Muscle layer of colon (tissue), 2 donors: Measurements from ENCODE around the gene HPGD.

Experiments
- H3K27ac ChIP-seq: one replicate; pipeline ENCODE4 v1.7.0; 2013; ENCODE audit warnings: low read depth, mild to moderate bottlenecking, low read length, moderate library complexity
- H3K27me3 ChIP-seq, 2 donors: one replicate each; pipeline ENCODE4 v1.7.0; 2013; ENCODE audit warnings: low read length in 2 of 2, mild to moderate bottlenecking in 2 of 2; ENCODE audit not compliant: insufficient read depth in 2 of 2, control insufficient read depth in 1 of 2
- H3K36me3 ChIP-seq: one replicate; pipeline ENCODE4 v1.7.0; 2013; ENCODE audit warnings: mild to moderate bottlenecking, low read length; ENCODE audit not compliant: insufficient read depth
- H3K4me1 ChIP-seq: one replicate; pipeline ENCODE4 v1.7.0; 2013; ENCODE audit warnings: mild to moderate bottlenecking, low read length; ENCODE audit not compliant: insufficient read depth
- H3K4me3 ChIP-seq, 2 donors: one replicate each; pipeline ENCODE4 v1.7.0; 2013; ENCODE audit warnings: low read length in 2 of 2, low read depth in 1 of 2, mild to moderate bottlenecking in 1 of 2, moderate library complexity in 1 of 2
- H3K9ac ChIP-seq: one replicate; pipeline ENCODE4 v1.7.0; 2013; ENCODE audit warnings: low read length
- H3K9me3 ChIP-seq: one replicate; pipeline ENCODE4 v1.7.0; 2013; ENCODE audit warnings: mild to moderate bottlenecking, low read length
- donor health status: abdominal sarcoma.
- donor health status: Adenocarcinoma of cecum.

The HPGD gene

GRCh38 chr4:174545268-174545667 is 23.0 kb upstream of the HPGD start:
- H3K4me3 ChIP-seq, result no peak overlapping the region
- no peaks in the 10 kb centered on the region for H3K36me3 ChIP-seq
- no peak overlapping the region for H3K9ac ChIP-seq
- H3K9me3 ChIP-seq, result no peaks in the 10 kb centered on the region
- H3K27me3 ChIP-seq, result no peaks in the 10 kb centered on the region
- H3K27ac ChIP-seq, result no peak overlapping the region
- H3K4me1 ChIP-seq, result no peaks in the 10 kb centered on the region

DNA sequence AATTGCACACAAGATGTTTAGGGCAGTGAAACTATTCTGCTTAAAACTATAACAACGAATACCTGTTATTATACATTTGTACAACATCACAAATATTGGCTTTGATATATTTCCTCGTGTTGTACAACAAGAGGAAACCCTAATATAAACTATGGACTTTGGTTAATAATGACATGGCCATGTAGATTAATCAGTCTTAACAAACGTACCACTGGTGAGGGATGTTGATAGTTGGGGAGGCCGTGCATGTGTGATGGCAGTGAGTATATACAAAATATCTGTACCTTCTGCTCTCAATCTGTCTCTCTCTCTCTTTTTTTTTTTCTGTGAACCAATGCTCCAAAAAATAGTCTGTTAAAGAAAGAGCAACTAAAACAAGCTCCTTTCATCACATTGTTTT is 22.2 kb upstream of the HPGD start:
- Histone ChIP-seq H3K9me3 (no peaks in the 10 kb centered on the region), H3K9ac (no peak overlapping the region), H3K27me3 (no peaks in the 10 kb centered on the region), H3K36me3 (no peaks in the 10 kb centered on the region), H3K27ac (no peak overlapping the region), H3K4me1 (no peaks in the 10 kb centered on the region), H3K4me3 (no peak overlapping the region)

DNA sequence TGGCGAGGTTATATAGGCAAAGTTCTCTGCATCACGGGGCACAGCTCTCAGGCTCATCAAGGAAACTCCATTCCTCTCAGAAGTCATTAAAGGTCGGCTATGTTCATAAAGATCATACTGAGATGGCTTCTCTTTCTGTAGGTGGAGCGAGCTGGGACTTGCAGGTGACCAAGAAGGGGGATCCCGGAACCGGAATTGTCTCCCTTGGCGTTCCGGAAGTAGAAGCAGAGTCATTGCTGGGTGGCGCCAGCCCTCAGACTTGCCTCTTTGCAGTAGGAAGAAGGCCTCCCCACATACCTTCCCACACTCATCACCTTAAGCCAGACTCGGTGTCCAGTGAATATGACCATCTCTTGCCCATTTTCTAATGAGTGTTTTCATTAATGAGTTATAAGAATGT is 17.9 kb upstream of the HPGD start:
- no peak overlapping the region for H3K9ac ChIP-seq
- H3K27ac ChIP-seq, result no peak overlapping the region
- H3K9me3 ChIP-seq, result no peaks in the 10 kb centered on the region
- H3K4me3 ChIP-seq, result no peak overlapping the region
- H3K27me3 ChIP-seq, result no peaks in the 10 kb centered on the region
- H3K36me3 ChIP-seq, result no peaks in the 10 kb centered on the region
- H3K4me1 ChIP-seq, result no peaks in the 10 kb centered on the region

DNA sequence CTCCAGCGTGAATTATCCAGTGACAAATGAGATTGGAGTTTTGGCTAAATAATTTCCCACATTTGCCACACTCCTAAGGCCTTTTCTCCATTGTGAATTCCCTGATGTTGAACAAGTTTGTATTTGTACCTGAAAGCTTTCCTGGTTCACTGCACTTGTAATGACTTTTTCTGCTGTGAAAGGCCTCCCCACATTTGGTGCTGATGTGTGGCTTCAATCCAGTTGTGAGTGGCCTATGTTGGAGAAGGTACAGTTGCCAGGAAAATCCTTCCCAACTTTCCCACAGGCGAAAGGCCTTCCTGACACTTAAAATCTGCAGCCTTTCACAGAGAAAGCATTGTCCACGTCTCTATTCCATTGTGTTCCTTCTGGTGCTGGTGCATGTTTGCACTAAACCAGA is 17.3 kb upstream of the HPGD start:
- H3K4me1 ChIP-seq, result no peaks in the 10 kb centered on the region
- H3K9ac ChIP-seq, result no peak overlapping the region
- no peaks in the 10 kb centered on the region for H3K9me3 ChIP-seq
- H3K27ac ChIP-seq, result no peak overlapping the region
- H3K4me3 ChIP-seq, result no peak overlapping the region
- H3K27me3 ChIP-seq, result no peaks in the 10 kb centered on the region
- no peaks in the 10 kb centered on the region for H3K36me3 ChIP-seq

DNA sequence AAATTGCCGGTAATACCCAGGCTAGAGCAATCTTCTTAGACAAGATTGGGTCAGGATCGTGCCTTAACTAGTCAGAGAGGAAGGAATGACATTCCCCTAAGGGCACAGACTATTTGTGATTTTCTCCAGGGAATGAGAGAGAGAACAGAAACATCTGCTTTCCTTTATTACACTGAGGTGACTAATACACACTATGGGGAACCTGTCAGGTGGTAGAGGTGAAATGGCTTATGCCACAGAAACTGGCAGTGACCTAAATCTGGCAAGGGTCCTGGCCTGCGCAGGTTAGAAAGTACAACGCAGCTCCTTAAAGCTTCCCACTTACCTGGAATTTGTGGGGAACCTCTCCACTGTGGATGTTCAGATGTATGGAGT is 16.6 kb upstream of the HPGD start:
- no peak overlapping the region for H3K27ac ChIP-seq
- no peaks in the 10 kb centered on the region for H3K27me3 ChIP-seq
- H3K4me3 ChIP-seq, result no peak overlapping the region
- H3K9me3 ChIP-seq, result no peaks in the 10 kb centered on the region
- H3K9ac ChIP-seq, result no peak overlapping the region
- H3K4me1 ChIP-seq, result no peaks in the 10 kb centered on the region
- H3K36me3 ChIP-seq, result no peaks in the 10 kb centered on the region

DNA sequence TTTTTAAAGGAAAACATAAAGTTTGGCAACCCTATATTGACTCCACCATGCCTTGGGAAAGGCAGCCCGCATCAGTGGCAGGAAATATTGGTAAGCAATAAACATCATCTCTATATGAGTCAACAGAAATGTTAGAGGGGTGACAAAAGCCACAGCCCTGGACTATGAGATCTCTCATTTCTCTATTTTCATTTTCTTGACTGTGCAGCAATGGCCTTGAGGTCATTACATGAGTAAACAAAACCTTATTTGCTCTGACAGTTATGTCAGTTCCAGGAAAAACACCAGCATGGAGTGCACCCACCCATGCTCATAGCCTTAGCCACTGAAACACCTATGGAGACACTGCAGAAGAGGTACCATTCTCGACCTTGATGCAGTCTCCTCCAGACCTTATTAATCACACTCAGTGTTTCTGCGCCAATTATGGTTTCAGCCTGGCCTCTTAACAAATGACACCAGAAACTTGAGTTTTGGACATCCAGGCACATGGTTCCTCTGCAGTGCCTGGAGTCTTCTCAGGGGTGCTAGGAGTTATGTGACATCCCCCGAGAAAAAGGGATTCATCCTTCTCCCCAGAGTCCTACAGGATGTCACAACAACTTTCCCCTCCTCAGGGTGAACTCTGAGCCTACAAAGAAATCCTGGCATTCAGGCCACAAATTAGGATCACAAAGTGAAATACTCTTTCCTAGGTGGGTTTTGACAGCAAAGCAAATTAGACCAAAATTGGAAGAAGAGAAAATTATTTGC is 16.0 kb upstream of the HPGD start:
- Histone ChIP-seq H3K27ac (no peak overlapping the region), H3K9ac (no peak overlapping the region), H3K4me3 (no peak overlapping the region), H3K27me3 (no peaks in the 10 kb centered on the region), H3K36me3 (no peaks in the 10 kb centered on the region), H3K4me1 (no peaks in the 10 kb centered on the region), H3K9me3 (no peaks in the 10 kb centered on the region)

DNA sequence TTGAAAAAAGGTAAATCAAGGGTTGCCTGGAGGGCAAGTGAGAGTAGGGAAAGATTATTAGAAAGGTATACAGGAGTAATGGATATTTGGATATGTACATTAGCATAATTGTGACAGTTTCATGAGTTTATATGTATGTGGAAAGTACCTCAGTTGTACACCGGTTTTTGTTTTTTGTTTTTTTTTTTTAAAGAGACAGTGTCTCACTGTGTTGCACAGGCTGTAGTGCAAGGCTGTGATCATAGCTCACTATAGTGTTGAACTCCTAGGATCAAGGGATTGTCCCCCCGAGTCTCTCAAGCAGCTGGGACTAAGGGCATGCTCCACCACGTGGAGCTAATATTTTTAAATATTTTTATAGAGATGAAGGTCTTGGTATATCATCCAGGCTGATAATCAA is 15.3 kb upstream of the HPGD start:
- Histone ChIP-seq H3K27me3 (no peaks in the 10 kb centered on the region), H3K27ac (no peak overlapping the region), H3K9ac (no peak overlapping the region), H3K4me3 (no peak overlapping the region), H3K9me3 (no peaks in the 10 kb centered on the region), H3K36me3 (no peaks in the 10 kb centered on the region), H3K4me1 (no peaks in the 10 kb centered on the region)

DNA sequence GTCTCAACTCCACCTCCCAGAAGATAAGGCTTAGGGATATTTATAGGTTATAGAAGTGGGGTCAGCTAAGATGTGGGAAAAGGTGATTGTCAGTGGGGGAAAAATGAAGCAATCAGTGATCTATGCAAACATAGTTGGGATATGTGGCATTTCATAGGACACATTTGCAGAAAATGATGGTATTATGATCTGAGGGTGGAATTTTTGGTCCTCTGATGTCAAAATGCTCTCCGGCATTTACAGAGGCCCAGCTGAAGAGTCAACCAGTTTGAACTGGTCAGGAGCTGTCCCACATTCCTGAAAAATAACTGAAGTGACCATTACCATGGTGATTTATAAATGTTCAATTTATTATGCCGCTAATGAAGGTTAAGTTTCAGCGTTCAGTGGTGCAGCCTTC is 12.2 kb upstream of the HPGD start:
- Histone ChIP-seq H3K9ac (no peak overlapping the region), H3K27me3 (no peaks in the 10 kb centered on the region), H3K27ac (no peak overlapping the region), H3K4me1 (no peaks in the 10 kb centered on the region), H3K36me3 (no peaks in the 10 kb centered on the region), H3K4me3 (no peak overlapping the region), H3K9me3 (no peaks in the 10 kb centered on the region)

- Histone ChIP-seq H3K4me1 (no peaks in the 10 kb centered on the region), H3K4me3 (no peak overlapping the region), H3K27ac (no peak overlapping the region)
Measured at GRCh38 chr4:174532445-174532844, 10.2 kb upstream of the HPGD start.

DNA sequence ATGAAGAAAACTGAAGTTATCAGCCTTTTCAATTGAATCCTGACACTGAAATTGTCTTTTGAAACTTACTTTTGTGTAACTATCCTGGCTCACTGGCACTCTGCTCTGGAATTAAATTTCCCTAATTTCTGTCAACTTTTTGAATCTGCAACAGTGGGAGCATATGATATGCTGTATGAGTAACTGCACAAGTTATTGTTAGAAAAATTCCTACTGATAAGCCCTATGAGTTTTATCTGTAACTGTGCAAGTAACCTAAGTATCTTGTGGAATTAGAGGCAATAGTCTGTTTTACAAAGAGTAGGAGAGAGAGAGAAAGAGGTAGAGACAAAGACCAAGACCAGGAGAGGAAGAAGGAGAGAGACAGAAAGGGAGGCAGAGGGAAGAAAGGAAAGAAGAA is 9.2 kb upstream of the HPGD start:
- H3K9ac ChIP-seq, result no peak overlapping the region

More at GRCh38 chr4:174532445-174532844, 10.2 kb upstream of the HPGD start:
- no peak overlapping the region for H3K9ac ChIP-seq
- H3K36me3 ChIP-seq, result no peaks in the 10 kb centered on the region
- H3K9me3 ChIP-seq, result no peaks in the 10 kb centered on the region
- no peaks in the 10 kb centered on the region for H3K27me3 ChIP-seq

GRCh38 chr4:174528226-174528625 is 5.9 kb upstream of the HPGD start:
- Histone ChIP-seq H3K4me3 (no peak overlapping the region), H3K36me3 (no peaks in the 10 kb centered on the region), H3K27me3 (no peaks in the 10 kb centered on the region), H3K4me1 (peaks cover 7% of the 10 kb centered on the region), H3K27ac (no peak overlapping the region), H3K9me3 (no peaks in the 10 kb centered on the region), H3K9ac (no peak overlapping the region)

More for the DNA sequence above, 9.2 kb upstream of the HPGD start:
- no peaks in the 10 kb centered on the region for H3K36me3 ChIP-seq
- no peaks in the 10 kb centered on the region for H3K4me1 ChIP-seq
- no peak overlapping the region for H3K4me3 ChIP-seq
- H3K9me3 ChIP-seq, result no peaks in the 10 kb centered on the region
- no peak overlapping the region for H3K27ac ChIP-seq
- H3K27me3 ChIP-seq, result no peaks in the 10 kb centered on the region

DNA sequence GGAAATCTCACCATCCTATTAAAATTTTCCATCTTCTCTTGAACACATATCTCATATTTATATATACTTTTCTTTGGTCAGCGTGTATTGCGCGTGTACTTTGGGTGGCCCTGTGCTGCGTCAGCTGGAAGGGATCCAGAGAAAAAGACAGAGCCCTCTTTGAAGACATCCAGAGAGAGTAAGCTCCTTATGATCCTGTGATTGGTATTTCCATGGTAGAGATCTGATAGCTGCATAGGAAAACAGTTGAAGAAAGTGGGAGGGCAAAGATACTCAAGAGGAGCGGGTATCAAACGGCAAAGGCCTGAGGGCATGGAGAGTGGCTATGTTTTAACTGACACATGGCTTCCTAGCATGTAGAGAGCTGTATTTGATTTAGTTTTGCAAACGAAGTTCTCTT is 4.4 kb upstream of the HPGD start:
- Histone ChIP-seq H3K9me3 (no peaks in the 10 kb centered on the region), H3K27me3 (no peaks in the 10 kb centered on the region), H3K4me3 (no peak overlapping the region), H3K27ac (no peak overlapping the region), H3K4me1 (peaks cover 7% of the 10 kb centered on the region), H3K9ac (no peak overlapping the region), H3K36me3 (no peaks in the 10 kb centered on the region)
